HEK293 (cell line): ENCODE measurements around the gene RAB40C.

ENCODE experiments used
- CTCF ChIA-PET: fragments of 350-600 bp; formaldehyde crosslinking; extraction: SDS; loops from one replicate; lab custom pipeline; 2021; ENCODE audit warnings: antibody characterized with exemption; lab: Yijun Ruan, JAX
- POLR2A ChIA-PET: fragments of 300-600 bp; formaldehyde crosslinking; extraction: SDS; loops from one replicate; lab custom pipeline; 2020; ENCODE audit warnings: antibody characterized with exemption, inconsistent platforms; lab: Yijun Ruan, JAX
- H3K27ac ChIP-seq: fragments of 200-500 bp; sonication (Bioruptor generic); 2 replicates; pipeline ENCODE4 v1.5.1; 2014; ENCODE audit warnings: low read depth, low read length, control low read depth, inconsistent platforms; ENCODE audit errors: extremely low read depth
- H3K36me3 ChIP-seq, 2 experiments: fragments of 200-500 bp in 1 of 2; sonication (Bioruptor generic) in 1 of 2; 1 replicate in 1 of 2; 2 replicates in 1 of 2; pipeline ENCODE4 v1.5.1; 2014 to 2017; ENCODE audit warnings: inconsistent platforms in 2 of 2, low read length in 2 of 2; ENCODE audit not compliant: control insufficient read depth in 2 of 2, insufficient read depth in 1 of 2
- H3K4me1 ChIP-seq: fragments of 200-500 bp; sonication (Bioruptor generic); 2 replicates; pipeline ENCODE4 v1.5.1; 2014; ENCODE audit warnings: mild to moderate bottlenecking, low read length, inconsistent platforms; ENCODE audit not compliant: control insufficient read depth, insufficient read depth
- H3K4me3 ChIP-seq: 2 replicates; pipeline ENCODE4 v1.5.1; 2011; ENCODE audit warnings: low read depth, mild to moderate bottlenecking, control low read depth, low read length, moderate library complexity
- H3K9me3 ChIP-seq: fragments of 200-500 bp; sonication (Bioruptor generic); 2 replicates; pipeline ENCODE4 v1.5.1; 2014; ENCODE audit warnings: low read depth, low read length, inconsistent platforms; ENCODE audit not compliant: control insufficient read depth, insufficient read depth
- GFI1B ChIP-seq: fragments of 450-650 bp; formaldehyde crosslinking; IDR thresholded peaks from 2 replicates; pipeline ENCODE4 v1.5.1; 2016; ENCODE audit warnings: missing biosample characterization, missing genetic modification characterization
- GLIS2 ChIP-seq: fragments of 450-650 bp; formaldehyde crosslinking; IDR thresholded peaks from 2 replicates; pipeline ENCODE4 v1.5.1; 2016; ENCODE audit warnings: missing biosample characterization, missing genetic modification characterization
- PRDM4 ChIP-seq: fragments of 450-650 bp; formaldehyde crosslinking; IDR thresholded peaks from 2 replicates; pipeline ENCODE4 v1.5.1; 2017; ENCODE audit warnings: missing biosample characterization, missing genetic modification characterization
- SCRT2 ChIP-seq: fragments of 450-650 bp; formaldehyde crosslinking; IDR thresholded peaks from 2 replicates; pipeline ENCODE4 v1.5.1; 2016; ENCODE audit warnings: missing biosample characterization, missing genetic modification characterization
- ZBTB26 ChIP-seq: fragments of 450-650 bp; formaldehyde crosslinking; optimal IDR thresholded peaks from 2 replicates; pipeline ENCODE3; 2016; ENCODE audit warnings: missing biosample characterization, mild to moderate bottlenecking, missing genetic modification characterization
- ZBTB6 ChIP-seq: fragments of 450-650 bp; formaldehyde crosslinking; IDR thresholded peaks from 2 replicates; pipeline ENCODE4 v1.5.1; 2017; ENCODE audit warnings: missing biosample characterization, missing genetic modification characterization
- ZIC2 ChIP-seq: fragments of 450-650 bp; formaldehyde crosslinking; IDR thresholded peaks from 2 replicates; pipeline ENCODE4 v1.5.1; 2016; ENCODE audit warnings: missing biosample characterization, missing genetic modification characterization
- ZNF169 ChIP-seq: fragments of 450-650 bp; formaldehyde crosslinking; IDR thresholded peaks from 2 replicates; pipeline ENCODE4 v1.5.1; 2016; ENCODE audit warnings: missing biosample characterization, missing genetic modification characterization
- ZNF174 ChIP-seq: fragments of 450-650 bp; formaldehyde crosslinking; IDR thresholded peaks from 2 replicates; pipeline ENCODE4 v1.5.0; 2017; ENCODE audit warnings: missing biosample characterization, mild to moderate bottlenecking, missing genetic modification characterization
- ZNF184 ChIP-seq: fragments of 450-650 bp; IDR thresholded peaks from 2 replicates; pipeline ENCODE4 v1.5.1; 2018; ENCODE audit warnings: missing biosample characterization, mild to moderate bottlenecking, missing genetic modification characterization
- ZNF214 ChIP-seq: fragments of 450-650 bp; formaldehyde crosslinking; IDR thresholded peaks from 2 replicates; pipeline ENCODE4 v1.5.1; 2017; ENCODE audit warnings: missing biosample characterization, mild to moderate bottlenecking, missing genetic modification characterization, borderline replicate concordance
- ZNF280D ChIP-seq: fragments of 450-650 bp; formaldehyde crosslinking; IDR thresholded peaks from 2 replicates; pipeline ENCODE4 v1.5.1; 2016; ENCODE audit warnings: missing biosample characterization, missing genetic modification characterization
- ZNF292 ChIP-seq: fragments of 450-650 bp; formaldehyde crosslinking; IDR thresholded peaks from 2 replicates; pipeline ENCODE4 v1.5.1; 2016; ENCODE audit warnings: low read depth, missing biosample characterization, missing genetic modification characterization, borderline replicate concordance
- ZNF341 ChIP-seq: fragments of 450-650 bp; formaldehyde crosslinking; IDR thresholded peaks from 2 replicates; pipeline ENCODE4; 2016; ENCODE audit warnings: low read depth, missing biosample characterization, missing genetic modification characterization
- ZNF544 ChIP-seq: fragments of 450-650 bp; formaldehyde crosslinking; IDR thresholded peaks from 2 replicates; pipeline ENCODE4 v1.5.0; 2017; ENCODE audit warnings: missing biosample characterization, missing genetic modification characterization
- ZNF548 ChIP-seq: fragments of 450-650 bp; formaldehyde crosslinking; IDR thresholded peaks from 2 replicates; pipeline ENCODE4 v1.5.1; 2016; ENCODE audit warnings: missing biosample characterization, missing genetic modification characterization
- ZNF623 ChIP-seq: fragments of 450-650 bp; formaldehyde crosslinking; IDR thresholded peaks from 2 replicates; pipeline ENCODE4 v1.5.1; 2016; ENCODE audit warnings: missing biosample characterization, missing genetic modification characterization
- ZNF654 ChIP-seq: fragments of 450-650 bp; formaldehyde crosslinking; IDR thresholded peaks from 2 replicates; pipeline ENCODE4 v1.5.1; 2016; ENCODE audit warnings: low read depth, missing biosample characterization, missing genetic modification characterization
- ZNF658 ChIP-seq: fragments of 450-650 bp; formaldehyde crosslinking; IDR thresholded peaks from 2 replicates; pipeline ENCODE4; 2016; ENCODE audit warnings: missing biosample characterization, missing genetic modification characterization
- TF ChIP-seq, protein P1 (sequence below): fragments of 450-650 bp; formaldehyde crosslinking; IDR thresholded peaks from 2 replicates; pipeline ENCODE4 v1.5.1; 2016; ENCODE audit warnings: missing biosample characterization, missing genetic modification characterization

RAB40C gene

DNA sequence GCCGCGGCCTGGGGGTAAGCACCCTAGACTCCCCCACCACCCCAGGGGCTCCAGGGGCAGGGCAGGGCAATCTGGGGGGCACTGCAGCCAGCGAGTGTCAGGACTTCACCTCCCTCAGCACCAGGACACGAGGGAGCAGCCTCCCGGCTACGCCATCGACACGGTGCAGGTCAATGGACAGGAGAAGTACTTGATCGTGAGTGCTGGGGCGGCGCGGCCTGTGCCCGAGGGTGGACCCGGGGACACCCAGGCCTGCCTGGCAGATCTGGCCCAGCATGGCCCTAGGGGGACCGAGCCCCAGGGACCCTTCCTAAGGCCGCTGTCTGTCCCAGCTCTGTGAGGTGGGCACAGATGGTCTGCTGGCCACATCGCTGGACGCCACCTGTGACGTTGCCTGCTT, 82.5 kb downstream of the RAB40C start:
- POLR2A ChIA-PET: interaction anchor here (6.7 kb wide), 1 partner anchor 9 kb away, joined by 57 read pairs; the partner anchor contains the start of gene STUB1
- CTCF ChIA-PET: interaction anchor here (0.6 kb wide), 1 partner anchor 48 kb away, joined by 4 read pairs; no protein-coding TSS in a partner anchor
- H3K27ac ChIP-seq: no peak overlapping the region
- TF ChIP-seq ZNF341 (tag by site-specific recombination) (no peak), PRDM4 (no peak), ZNF548 (no peak), ZNF280D (tag by site-specific recombination) (no peak)
- TF ChIP-seq, all 188 proteins: peak for 0
- no peaks in the 10 kb centered on the region for H3K9me3 ChIP-seq
- no peaks in the 10 kb centered on the region for H3K4me1 ChIP-seq
- no peak overlapping the region for H3K4me3 ChIP-seq
- peaks cover 0 to 65% of the 10 kb centered on the region in 2 experiments; a peak in 1 of 3 replicates for H3K36me3 ChIP-seq

- POLR2A ChIA-PET: interaction anchor here (1.3 to 6.7 kb wide), 2 partner anchors 8 to 17 kb away, joined by 3 to 57 read pairs; partner anchors contain the start of genes STUB1 and WDR24
- TF ChIP-seq, protein P1, sequence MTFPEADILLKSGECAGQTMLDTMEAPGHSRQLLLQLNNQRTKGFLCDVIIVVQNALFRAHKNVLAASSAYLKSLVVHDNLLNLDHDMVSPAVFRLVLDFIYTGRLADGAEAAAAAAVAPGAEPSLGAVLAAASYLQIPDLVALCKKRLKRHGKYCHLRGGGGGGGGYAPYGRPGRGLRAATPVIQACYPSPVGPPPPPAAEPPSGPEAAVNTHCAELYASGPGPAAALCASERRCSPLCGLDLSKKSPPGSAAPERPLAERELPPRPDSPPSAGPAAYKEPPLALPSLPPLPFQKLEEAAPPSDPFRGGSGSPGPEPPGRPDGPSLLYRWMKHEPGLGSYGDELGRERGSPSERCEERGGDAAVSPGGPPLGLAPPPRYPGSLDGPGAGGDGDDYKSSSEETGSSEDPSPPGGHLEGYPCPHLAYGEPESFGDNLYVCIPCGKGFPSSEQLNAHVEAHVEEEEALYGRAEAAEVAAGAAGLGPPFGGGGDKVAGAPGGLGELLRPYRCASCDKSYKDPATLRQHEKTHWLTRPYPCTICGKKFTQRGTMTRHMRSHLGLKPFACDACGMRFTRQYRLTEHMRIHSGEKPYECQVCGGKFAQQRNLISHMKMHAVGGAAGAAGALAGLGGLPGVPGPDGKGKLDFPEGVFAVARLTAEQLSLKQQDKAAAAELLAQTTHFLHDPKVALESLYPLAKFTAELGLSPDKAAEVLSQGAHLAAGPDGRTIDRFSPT (tag by site-specific recombination): peak; percentile 57; the same call in 1 of the 2 replicates
- TF ChIP-seq ZBTB26 (tag by site-specific recombination) (peak; percentile 12), ZNF174 (tag by site-specific recombination) (no peak)
- H3K9me3 ChIP-seq: no peaks in the 10 kb centered on the region
- H3K4me3 ChIP-seq: no peak overlapping the region
- CTCF ChIA-PET: no interaction called here
- H3K36me3 ChIP-seq: peaks cover 0 to 65% of the 10 kb centered on the region in 2 experiments; a peak in 1 of 3 replicates
- no peak overlapping the region for H3K27ac ChIP-seq
- H3K4me1 ChIP-seq: no peaks in the 10 kb centered on the region
These were observed 83.0 kb downstream of the RAB40C start for GRCh38 chr16:672851-673250.

DNA sequence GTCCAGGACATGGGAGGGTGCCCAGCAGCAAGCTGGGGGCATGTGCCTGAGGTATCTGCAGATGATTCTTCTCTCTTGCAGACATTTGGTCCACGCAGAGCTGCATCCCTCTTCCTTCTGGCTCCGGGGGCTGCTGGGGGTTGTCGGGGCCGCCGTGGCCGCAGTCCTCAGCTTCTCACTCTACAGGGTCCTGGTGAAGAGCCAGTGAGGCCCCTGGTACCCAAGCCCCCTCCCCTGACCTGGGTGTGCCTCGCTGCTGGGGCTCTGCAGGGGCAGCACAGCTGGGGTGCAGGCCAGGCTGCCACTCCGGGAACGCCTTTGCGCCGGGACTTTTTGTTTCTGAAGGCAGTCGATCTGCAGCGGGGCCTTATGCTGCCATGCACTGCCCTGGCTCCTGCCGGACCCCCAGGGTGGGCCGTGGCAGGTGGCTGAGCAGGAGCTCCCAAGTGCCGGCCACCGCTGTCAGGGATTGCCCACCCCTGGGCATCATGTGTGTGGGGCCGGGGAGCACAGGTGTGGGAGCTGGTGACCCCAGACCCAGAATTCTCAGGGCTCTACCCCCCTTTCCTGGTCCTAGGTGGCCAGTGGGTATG, 83.6 kb downstream of the RAB40C start:
- no peak overlapping the region for H3K27ac ChIP-seq
- CTCF ChIA-PET: no interaction called here
- H3K4me3 ChIP-seq: no peak overlapping the region
- POLR2A ChIA-PET: interaction anchor here (1.2 to 1.3 kb wide), 2 partner anchors 8 to 17 kb away, joined by 3 read pairs; partner anchors contain the start of gene WDR24
- H3K9me3 ChIP-seq: no peaks in the 10 kb centered on the region
- H3K36me3 ChIP-seq: peaks cover 0 to 65% of the 10 kb centered on the region in 2 experiments; a peak in 1 of 3 replicates
- no peaks in the 10 kb centered on the region for H3K4me1 ChIP-seq
- TF ChIP-seq ZNF654 (tag by site-specific recombination) (no peak), ZBTB6 (tag by site-specific recombination) (no peak), ZNF214 (tag by site-specific recombination) (no peak), ZIC2 (tag by site-specific recombination) (0 out of 2 replicates have a peak, but pooled peaks have one; percentile 32), SCRT2 (no peak), ZNF174 (tag by site-specific recombination) (no peak), ZNF169 (tag by site-specific recombination) (no peak), ZNF658 (no peak), ZNF184 (tag by site-specific recombination) (no peak), ZNF623 (tag by site-specific recombination) (no peak), ZNF544 (tag by site-specific recombination) (no peak), GLIS2 (tag by site-specific recombination) (peak; percentile 29; the same call in 1 of the 2 replicates), GFI1B (tag by site-specific recombination) (no peak), ZNF292 (tag by site-specific recombination) (no peak)
